Fibroblast of the conjunctiva (primary cell): ENCODE data around the gene DLGAP1.
"Not testable (repeated sequence)": the region's sequence is repeated elsewhere in the genome, so short reads cannot be mapped to it uniquely, and the experiment has no call there.

Source experiments
- DNase-seq: peaks from one replicate; pipeline ENCODE4 v3.0.0-alpha.2; 2010; ENCODE audit warnings: low read depth

The DLGAP1 gene

DNA sequence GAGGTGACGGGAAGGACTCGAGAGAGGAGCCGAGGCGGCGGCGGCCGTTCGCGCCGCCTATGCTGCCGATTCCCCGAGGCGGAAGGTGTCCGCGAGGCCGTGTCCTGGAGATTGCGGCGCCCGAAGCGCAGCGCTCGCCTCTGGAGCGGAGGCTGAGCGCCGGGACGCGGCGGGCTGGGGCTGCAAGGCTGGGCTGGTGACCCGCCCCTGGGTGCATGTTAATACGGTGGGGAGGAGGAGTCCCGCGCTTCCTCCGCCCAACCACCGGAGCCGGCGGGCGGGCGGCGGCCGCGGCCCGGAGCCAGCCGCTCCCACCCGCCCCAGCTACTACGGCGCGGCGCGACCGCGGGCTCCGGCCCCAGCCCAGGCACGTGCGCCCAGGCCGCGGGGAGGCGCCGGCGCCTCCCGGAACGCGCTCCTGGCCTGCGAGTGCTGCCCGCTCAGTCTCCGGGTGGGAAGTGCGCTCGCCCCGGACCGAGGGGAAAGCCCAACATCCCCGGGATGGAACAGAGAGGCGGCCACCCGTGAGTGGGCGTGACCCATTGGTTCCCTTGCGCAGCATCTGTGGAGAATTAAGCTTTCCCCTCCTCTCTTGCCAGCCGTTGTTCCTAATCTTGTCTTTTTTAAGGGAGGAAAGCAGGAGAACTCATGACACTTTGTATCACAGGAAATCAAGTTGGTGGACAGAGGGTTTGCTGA, at the start of gene DLGAP1:
TSS of gene DLGAP1 (minus strand) at position 195 of the 699 bp plus-strand sequence.
- no peak for DNase-seq

GRCh38 chr18:4494703-4495284, 39.7 kb upstream of the DLGAP1 start:
- not testable (repeated sequence) for DNase-seq

GRCh38 chr18:4468511-4468910, 13.4 kb upstream of the DLGAP1 start:
- DNase-seq = no peak

- DNase-seq = no peak
These were observed 482 bp downstream of the DLGAP1 start for GRCh38 chr18:4454537-4455112.

DNA sequence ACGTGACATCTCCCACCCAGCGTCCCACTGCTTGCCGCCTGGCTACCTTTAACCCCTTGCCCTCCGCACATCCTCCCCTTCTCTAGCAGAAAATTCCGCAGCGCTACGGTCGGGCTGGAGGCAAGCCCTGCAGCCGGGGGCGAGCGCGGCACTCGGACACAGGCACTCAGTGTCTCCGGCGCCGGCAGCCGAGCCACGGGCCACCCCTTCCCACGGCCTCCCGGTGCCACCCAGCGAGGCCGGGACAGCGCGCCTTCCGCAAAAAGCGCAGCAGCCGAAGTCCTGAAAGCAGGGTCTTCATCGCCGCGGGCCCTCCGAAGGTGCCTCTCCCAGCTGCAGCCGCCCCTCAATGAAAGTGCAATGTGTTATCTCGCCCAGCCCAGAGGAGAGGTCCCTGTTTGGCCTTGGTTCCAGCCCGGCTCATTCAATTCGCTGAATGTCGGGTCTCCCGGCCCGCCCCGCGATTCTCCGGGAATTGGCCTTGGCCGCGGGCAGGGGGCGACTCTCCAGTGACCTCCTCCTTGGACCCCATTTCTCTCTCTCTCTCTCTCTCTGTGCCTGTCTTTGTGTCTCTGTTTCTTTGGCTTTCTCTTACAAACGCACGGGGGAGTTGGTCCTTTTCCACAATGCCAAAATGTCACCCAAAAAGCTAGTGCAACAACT, 1.1 kb downstream of the DLGAP1 start:
- no peak for DNase-seq

DNA sequence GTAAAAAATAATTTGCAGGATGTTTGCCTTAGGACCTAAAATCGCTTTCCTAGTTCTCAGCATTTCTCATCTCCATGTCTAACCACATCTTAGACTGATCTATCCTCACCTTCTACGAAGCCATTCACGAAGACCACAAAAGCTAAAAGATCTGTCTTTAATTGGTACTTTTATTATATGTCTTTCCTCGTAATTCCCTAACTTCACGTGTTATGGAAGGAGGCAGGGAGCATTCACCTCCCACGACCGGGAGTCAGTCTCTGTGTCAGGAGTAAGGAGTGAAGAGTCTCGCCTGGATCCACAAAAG, 1.6 kb downstream of the DLGAP1 start:
- no peak for DNase-seq

DNA sequence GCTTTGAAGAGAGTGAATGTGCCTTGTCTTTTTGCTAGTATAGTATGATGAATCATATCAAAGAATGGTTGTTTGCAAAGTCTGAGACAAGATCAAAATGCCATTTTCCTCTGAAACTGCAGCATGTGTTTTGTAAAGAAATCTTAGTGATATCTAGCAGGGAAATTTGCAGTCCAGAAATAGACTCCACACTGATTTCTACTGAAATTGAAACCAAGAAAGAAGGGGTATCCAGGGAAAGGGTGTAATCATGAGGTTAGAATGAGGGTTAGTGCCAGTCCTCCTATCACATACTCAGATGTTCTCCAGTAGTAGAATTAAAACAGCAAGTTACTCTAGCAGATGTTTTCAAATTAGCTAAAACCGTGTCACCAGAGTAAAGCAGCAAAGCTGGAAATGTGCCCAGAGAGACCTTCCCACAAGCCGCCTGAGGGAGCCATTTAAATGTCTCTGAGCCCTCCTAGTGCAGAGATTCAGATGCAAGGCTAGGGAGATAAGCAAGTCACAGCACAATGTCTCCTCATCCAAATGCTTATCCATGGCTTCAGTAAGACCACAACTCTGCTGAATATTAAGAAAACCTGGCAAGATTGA, 4.9 kb downstream of the DLGAP1 start:
- no peak for DNase-seq

GRCh38 chr18:4445902-4446301, 9.2 kb downstream of the DLGAP1 start:
- no peak for DNase-seq

DNA sequence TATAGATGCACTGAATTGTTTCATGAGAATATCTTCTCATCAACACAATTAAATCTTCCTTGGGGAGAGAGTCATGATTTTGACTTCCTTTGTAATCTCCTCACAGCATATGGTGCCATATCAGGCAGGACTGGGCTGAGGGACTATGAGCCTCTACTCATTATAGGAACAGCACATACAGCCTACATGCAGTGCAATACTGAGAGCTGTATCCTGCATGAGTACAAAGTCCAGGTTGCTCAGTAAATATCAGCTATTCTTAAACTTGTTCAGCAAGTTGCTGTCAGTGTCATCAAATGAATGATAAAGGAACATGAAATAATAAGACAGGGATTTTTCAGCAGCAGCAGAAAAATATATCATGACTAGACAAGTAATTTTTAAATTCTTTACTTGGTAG, 10.8 kb downstream of the DLGAP1 start:
- no peak for DNase-seq

GRCh38 chr18:4441098-4441497, 14.0 kb downstream of the DLGAP1 start:
- DNase-seq = no peak

DNA sequence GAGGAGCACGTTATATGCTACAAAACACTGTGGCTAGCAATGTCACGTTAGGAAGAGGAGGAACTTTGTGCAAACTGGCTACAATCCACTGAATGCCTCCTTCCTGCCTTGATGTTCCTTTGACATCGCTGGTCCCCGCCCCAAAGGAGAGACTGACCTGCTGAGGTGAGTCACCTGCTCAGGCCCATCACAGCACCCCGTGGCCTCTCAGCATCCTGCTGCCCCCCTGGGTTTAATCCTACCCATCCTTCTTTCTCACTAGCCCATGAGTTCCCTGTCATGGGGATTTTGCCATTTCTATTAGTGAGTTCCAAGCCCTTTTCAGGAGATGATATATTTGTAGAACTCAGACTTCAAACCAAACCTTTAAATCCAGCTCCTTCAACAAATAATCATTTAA, 16.2 kb downstream of the DLGAP1 start:
- DNase-seq = no peak

GRCh38 chr18:4433717-4434116, 21.4 kb downstream of the DLGAP1 start:
- no peak for DNase-seq

DNA sequence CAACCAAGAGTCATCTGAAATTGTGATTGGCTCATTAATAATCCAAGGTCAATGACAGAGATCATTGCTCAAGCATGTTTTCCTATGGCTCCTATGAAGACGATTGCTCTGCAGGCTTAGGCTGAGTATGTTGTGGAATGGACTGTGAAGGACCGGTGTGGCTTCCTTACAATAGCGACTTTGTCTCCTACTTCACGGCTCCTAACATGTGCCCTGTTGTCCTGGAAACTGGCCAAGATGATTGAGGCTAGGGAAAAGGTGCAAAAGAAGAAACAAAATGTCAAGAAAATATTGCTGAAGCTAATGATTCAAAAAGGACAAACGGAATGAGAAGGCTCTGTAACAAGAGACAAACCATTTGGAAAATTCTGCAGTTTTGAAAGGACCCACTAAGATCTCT, 24.3 kb downstream of the DLGAP1 start:
- no peak for DNase-seq

- no peak for DNase-seq
These were observed 37.4 kb downstream of the DLGAP1 start for GRCh38 chr18:4417714-4418113.

DNA sequence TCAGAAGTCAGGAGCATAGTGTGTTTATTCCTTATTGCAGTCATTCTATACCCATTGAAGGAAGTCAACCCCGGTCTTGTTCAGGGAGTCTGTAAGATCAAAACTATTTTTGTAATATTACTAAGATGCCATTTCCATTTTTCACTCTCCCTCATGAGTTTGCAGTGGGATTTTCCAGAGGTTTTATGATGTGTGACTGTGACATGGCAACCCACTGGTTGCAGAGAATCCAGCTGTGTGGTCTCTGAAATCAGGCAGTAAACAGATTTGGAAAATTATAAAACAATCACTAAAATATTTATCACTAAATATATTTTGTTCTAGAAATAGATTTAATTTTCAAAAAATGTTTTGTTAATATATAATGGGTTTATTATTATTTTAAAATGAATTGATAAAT, 38.1 kb downstream of the DLGAP1 start:
- no peak for DNase-seq

DNA sequence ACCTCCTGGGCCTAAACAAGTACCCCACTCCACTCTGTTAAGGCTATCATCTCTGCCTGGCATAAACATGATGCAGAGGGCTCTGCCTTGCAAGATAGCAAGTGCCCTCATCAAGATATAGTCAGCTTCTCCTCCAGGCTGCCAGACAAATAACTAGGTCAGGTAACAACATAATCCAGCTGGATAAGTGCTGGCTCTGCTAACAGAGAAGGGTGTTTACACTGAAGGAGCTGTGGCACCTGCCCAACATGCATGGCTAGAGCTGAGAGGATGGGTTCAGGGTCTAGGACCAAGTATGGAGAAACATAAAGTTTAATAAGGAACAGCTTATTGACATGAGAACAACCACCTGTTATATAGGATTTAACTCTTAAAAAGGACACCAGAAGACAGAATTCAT, 42.8 kb downstream of the DLGAP1 start:
- DNase-seq = no peak

- DNase-seq = no peak
These were observed 48.3 kb downstream of the DLGAP1 start for GRCh38 chr18:4406856-4407255.

GRCh38 chr18:4405965-4406364, 49.1 kb downstream of the DLGAP1 start:
- no peak for DNase-seq

DNA sequence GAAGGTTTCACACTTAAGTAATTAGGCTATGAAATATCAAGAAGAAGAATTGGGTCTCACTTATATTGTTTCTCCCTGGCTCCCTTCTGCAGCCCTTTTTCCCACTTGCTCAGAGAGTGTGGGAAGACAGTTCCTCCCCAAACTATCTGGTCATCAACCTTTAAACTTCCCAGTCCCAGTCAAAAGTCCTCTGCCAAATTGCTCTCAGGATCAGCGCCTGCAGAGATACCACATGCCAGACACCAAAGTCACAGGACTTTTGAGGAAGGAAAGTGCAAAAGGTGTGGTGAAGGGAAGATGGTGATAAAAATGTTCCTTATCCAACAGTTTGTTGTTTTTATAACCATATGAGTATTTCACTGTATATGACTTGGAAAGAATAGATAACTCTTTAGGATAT, 51.3 kb downstream of the DLGAP1 start:
- DNase-seq = no peak

DNA sequence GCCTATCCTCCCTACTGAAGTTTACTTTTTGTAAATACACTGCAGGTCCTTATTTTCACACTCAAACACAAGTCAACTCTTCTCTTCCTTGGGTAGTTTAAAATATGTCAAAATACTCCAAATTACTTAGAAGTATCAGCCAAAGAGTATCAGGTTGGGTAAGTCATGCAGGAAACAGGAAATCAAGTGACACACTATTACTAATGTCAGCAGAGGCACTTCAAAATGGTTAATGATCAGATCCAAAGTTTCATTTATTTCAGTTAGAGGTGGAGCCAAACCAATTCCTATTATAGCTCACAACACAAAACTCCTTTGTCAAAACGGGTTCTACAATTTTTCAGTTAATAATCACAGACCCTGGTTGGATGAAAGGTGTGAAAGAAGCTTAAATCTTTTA, 54.2 kb downstream of the DLGAP1 start:
- no peak for DNase-seq

DNA sequence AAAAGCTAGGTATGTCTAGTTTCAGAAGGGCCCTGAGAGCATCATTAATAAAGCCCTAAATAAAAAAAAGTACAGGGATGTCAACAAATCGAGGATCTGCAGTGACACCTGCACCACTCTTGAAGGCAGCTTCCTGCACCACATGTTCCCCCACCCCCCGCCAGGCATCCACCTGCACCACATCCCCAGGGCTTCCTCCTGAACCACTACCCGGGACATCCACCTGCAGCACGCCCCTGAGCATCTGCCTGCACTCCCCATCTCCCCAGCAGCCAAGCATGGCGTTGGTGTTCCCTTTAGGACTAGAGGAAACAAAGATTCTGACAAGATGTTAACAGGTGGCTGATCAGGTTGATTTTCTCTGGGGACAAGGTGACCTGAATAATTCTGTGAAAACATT, 55.2 kb downstream of the DLGAP1 start:
- DNase-seq = no peak

GRCh38 chr18:4394700-4395099, 60.4 kb downstream of the DLGAP1 start:
- no peak for DNase-seq

- no peak for DNase-seq
These were observed 63.2 kb downstream of the DLGAP1 start for GRCh38 chr18:4391859-4392258.
